Endothelial cell of umbilical vein (primary cell): ENCODE results near the gene CMTM8. TPM values are rescaled to one million over a fixed set of nuclear protein-coding genes. Genes with fewer than 3 reads are reported as not detected.

ENCODE experiments used
- BruUV-seq: library from RNA; stranded (reverse); fragments of 400-500 nt; replicated peaks from 2 replicates; lab custom pipeline; 2021; lab: Mats Ljungman, UMichigan
- CTCF ChIA-PET: fragments of 300-600, 350-600 bp; sonication (Branson Sonifier 250); formaldehyde crosslinking; loops from one replicate; lab custom pipeline; 2021; ENCODE audit warnings: antibody characterized with exemption, inconsistent platforms; lab: Charles Lee
- POLR2A ChIA-PET: fragments of 300-600, 350-600 bp; sonication (Branson Sonifier 250); formaldehyde crosslinking; loops from one replicate; lab custom pipeline; 2021; ENCODE audit warnings: antibody characterized with exemption, inconsistent platforms; lab: Charles Lee
- DNase-seq: peaks from one replicate; pipeline ENCODE4 v3.0.0-alpha.2; 2011; ENCODE audit warnings: low read depth, low spot score
- FAIRE-seq: peaks from 2 replicates; lab custom pipeline; 2011; peaks lifted over from hg19 to GRCh38; lab: Jason Lieb, UNC
- H2AFZ ChIP-seq: 2 replicates; pipeline ENCODE4 v1.6.0; 2012; ENCODE audit warnings: low read depth, low read length, control low read depth, inconsistent platforms
- H3K27ac ChIP-seq: 2 replicates; pipeline ENCODE4 v1.5.1; 2011; ENCODE audit warnings: low read depth, mild to moderate bottlenecking, control low read depth, low read length, moderate library complexity; ENCODE audit not compliant: insufficient read depth
- H3K27me3 ChIP-seq, 2 experiments: 2 replicates each; pipeline versions ENCODE4 v1.6.0 to v1.6.1; 2011; ENCODE audit warnings: low read length in 2 of 2, mixed read lengths in 1 of 2; ENCODE audit not compliant: control insufficient read depth in 2 of 2, insufficient read depth in 2 of 2
- H3K36me3 ChIP-seq, 2 experiments: 2 replicates in 1 of 2; 3 replicates in 1 of 2; pipeline ENCODE4 v1.5.1; 2011; ENCODE audit warnings: low read length in 2 of 2, mild to moderate bottlenecking in 1 of 2, moderate library complexity in 1 of 2; ENCODE audit not compliant: control insufficient read depth in 2 of 2, insufficient read depth in 2 of 2; ENCODE audit errors: extremely low read depth in 1 of 2
- H3K4me1 ChIP-seq: 3 replicates; pipeline ENCODE4 v1.5.1; 2011; ENCODE audit warnings: mild to moderate bottlenecking, low read length; ENCODE audit not compliant: control insufficient read depth, insufficient read depth; ENCODE audit errors: extremely low read depth
- H3K4me2 ChIP-seq: 2 replicates; pipeline ENCODE4 v1.6.1; 2011; ENCODE audit warnings: low read length, control low read depth, mixed read lengths; ENCODE audit not compliant: insufficient read depth
- H3K4me3 ChIP-seq, 3 experiments: fragments of 200-600 bp in 1 of 3; sonication (generic), shearing (Covaris generic) in 1 of 3; replicated peaks in 1 of 3; 2 replicates each; pipeline ENCODE4 v1.5.1; 2011 to 2016; ENCODE audit warnings: control low read depth in 3 of 3, low read length in 3 of 3, mild to moderate bottlenecking in 2 of 3, inconsistent platforms in 1 of 3, low read depth in 1 of 3, moderate library complexity in 1 of 3; ENCODE audit not compliant: insufficient read depth in 1 of 3
- H3K79me2 ChIP-seq: 2 replicates; pipeline ENCODE4 v1.6.0; 2012; ENCODE audit warnings: low read length, inconsistent platforms; ENCODE audit not compliant: control insufficient read depth, insufficient read depth
- H3K9ac ChIP-seq: replicated peaks from 2 replicates; pipeline ENCODE3; 2011; ENCODE audit warnings: low read length, control low read depth; ENCODE audit not compliant: insufficient read depth; ENCODE audit errors: extremely low read depth
- H3K9me1 ChIP-seq: replicated peaks from 3 replicates; pipeline ENCODE4 v1.6.0; 2011; ENCODE audit warnings: mild to moderate bottlenecking, low read length; ENCODE audit not compliant: control insufficient read depth, insufficient read depth; ENCODE audit errors: extremely low read depth
- H3K9me3 ChIP-seq: replicated peaks from 2 replicates; pipeline ENCODE4 v1.5.1; 2012; ENCODE audit warnings: low read length, inconsistent platforms; ENCODE audit not compliant: control insufficient read depth, insufficient read depth
- H4K20me1 ChIP-seq: replicated peaks from 2 replicates; pipeline ENCODE3; 2011; ENCODE audit warnings: mild to moderate bottlenecking, low read length; ENCODE audit not compliant: control insufficient read depth, insufficient read depth; ENCODE audit errors: extremely low read depth
- CTCF ChIP-seq, 2 donors: IDR thresholded peaks; 1 replicate in 1 of 2; 2 replicates in 1 of 2; pipeline ENCODE4 v1.5.1; 2011; ENCODE audit warnings: low read length in 2 of 2, mild to moderate bottlenecking in 2 of 2, moderate library complexity in 2 of 2, control low read depth in 1 of 2, inconsistent platforms in 1 of 2, low read depth in 1 of 2; ENCODE audit not compliant: insufficient read depth in 1 of 2; ENCODE audit errors: extremely low read depth in 1 of 2
- EZH2 ChIP-seq: IDR thresholded peaks from 2 replicates; pipeline ENCODE4 v1.6.1; 2012; ENCODE audit warnings: borderline replicate concordance, low read depth, mild to moderate bottlenecking, moderate library complexity, low read length, inconsistent platforms; ENCODE audit not compliant: severe bottlenecking
- FOS ChIP-seq: IDR thresholded peaks from 2 replicates; pipeline ENCODE4 v1.6.1; 2011; ENCODE audit warnings: mild to moderate bottlenecking, low read length, moderate library complexity, borderline replicate concordance; ENCODE audit not compliant: insufficient read depth
- GATA2 ChIP-seq: IDR thresholded peaks from 2 replicates; pipeline ENCODE4 v1.7.0; 2011; ENCODE audit warnings: low read depth, mild to moderate bottlenecking, moderate library complexity, mixed read lengths, low read length; ENCODE audit not compliant: insufficient read length, insufficient read depth
- JUN ChIP-seq: IDR thresholded peaks from 2 replicates; pipeline ENCODE4 v1.6.1; 2011; ENCODE audit warnings: borderline replicate concordance, low read depth; ENCODE audit not compliant: insufficient read length, insufficient read depth
- MAX ChIP-seq: IDR thresholded peaks from 2 replicates; pipeline ENCODE4 v1.6.1; 2011; ENCODE audit not compliant: insufficient read depth, insufficient read length
- MYC ChIP-seq: IDR thresholded peaks from one replicate; pipeline ENCODE4 v1.6.1; 2011; ENCODE audit warnings: mild to moderate bottlenecking, low read depth, low read length
- POLR2A ChIP-seq: IDR thresholded peaks from 2 replicates; pipeline ENCODE4 v1.6.1; 2012; ENCODE audit warnings: low read depth, mild to moderate bottlenecking, control low read depth, low read length
- POLR2AphosphoS5 ChIP-seq: IDR thresholded peaks from 2 replicates; pipeline ENCODE4 v1.6.1; 2012; ENCODE audit warnings: low read depth, mild to moderate bottlenecking, control low read depth, low read length, moderate library complexity; ENCODE audit not compliant: insufficient read depth
- dilution Hi-C: fragments of 300-500 bp; cut with MboI; formaldehyde crosslinking; loops from one replicate; pipeline ENCODE4 v1.15.0; 2019; ENCODE audit warnings: low sequenced_read_pairs; ENCODE audit not compliant: extremely low pct_ligation_motif_present
- intact Hi-C: fragments of 100-400 bp; cut with micrococcal nuclease; formaldehyde crosslinking; loops from one replicate; pipeline ENCODE4 v1.10.0; 2022
- polyA plus RNA-seq, 4 experiments: library from polyadenylated mRNA; depleted of rRNA in 3 of 4; stranded (reverse) in 3 of 4; unstranded in 1 of 4; fragments of >200 nt; gene quantifications; 2 replicates each; pipeline versions ENCODE4 v1.2.1 to v1.2.3, GENCODE V29; 2011 to 2012; ENCODE audit warnings: missing spikeins in 1 of 4
- total RNA-seq: library from RNA; stranded (reverse); gene quantifications from 2 replicates; pipeline ENCODE4 v1.2.3, GENCODE V29; 2021

Gene CMTM8
- total and polyA plus RNA-seq, 2 donors (not counting 3 experiments of a cell fraction or from before 2014, with no cell fraction given) = 7.3 to 11.9 TPM

GRCh38 chr3:32288819-32289218 lies 50.3 kb downstream of the CMTM8 start:
- Histone ChIP-seq H2AFZ (no peak overlapping the region), H3K79me2 (no peaks in the 10 kb centered on the region), H3K9ac (no peak overlapping the region), H3K27ac (no peak overlapping the region), H3K36me3 (no peaks in the 10 kb centered on the region), H3K4me3 (no peak overlapping the region), H3K9me1 (no peaks in the 10 kb centered on the region), H3K27me3 (no peaks in the 10 kb centered on the region), H4K20me1 (no peaks in the 10 kb centered on the region), H3K9me3 (no peaks in the 10 kb centered on the region), H3K4me2 (no peak overlapping the region), H3K4me1 (peaks cover 7% of the 10 kb centered on the region)
- intact Hi-C loops = no loop called here
- no peak for DNase-seq
- POLR2A ChIA-PET = no interaction called here
- TF ChIP-seq JUN (no peak), FOS (no peak), MYC (no peak), MAX (no peak), POLR2A (no peak), POLR2AphosphoS5 (no peak), EZH2 (no peak), GATA2 (no peak), CTCF (IDR thresholded peaks at IDR 0.05; ENCODE audit: extremely low read depth in 1 of 2, insufficient read depth in 1 of 2, low read depth in 1 of 2, low read length in 2 of 2) (no peak)
- FAIRE-seq = no peak
- no TSS peak for BruUV-seq
- dilution Hi-C loops = no loop called here
- CTCF ChIA-PET = interaction anchor here (1.0 to 1.6 kb wide), 4 partner anchors 8 to 50 kb away, joined by 3 to 10 read pairs (median 4); partner anchors contain the start of gene CMTM8
